MV-4-11 (cell line): ENCODE results near the gene PPP4C.

Experiments
- DNase-seq: peaks from one replicate; lab custom pipeline; 2025; lab: John Stamatoyannopoulos, UW

PPP4C gene

GRCh38 chr16:30054959-30055553 lies 20.7 kb upstream of the PPP4C start:
- DNase-seq, result peak; percentile 18

DNA sequence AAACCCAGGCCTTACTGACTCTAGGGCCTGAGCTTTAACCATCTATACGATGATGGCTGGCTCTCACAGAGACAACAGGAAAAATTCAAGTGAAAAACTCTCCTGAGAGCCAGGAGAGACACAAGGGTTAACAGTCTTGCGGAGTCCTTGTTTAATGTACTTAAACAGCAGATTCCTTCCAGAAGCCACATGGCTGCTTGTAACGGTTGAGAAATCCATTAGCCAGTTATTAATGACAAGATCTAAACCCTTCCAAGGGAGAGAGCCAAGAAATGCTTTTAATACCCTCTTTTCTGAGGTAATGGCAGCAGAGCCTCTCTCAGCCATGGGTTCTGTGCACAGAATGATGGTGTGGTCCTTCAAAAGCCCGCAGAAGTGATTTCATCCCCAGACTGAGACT lies 15.4 kb upstream of the PPP4C start:
- no peak for DNase-seq

- DNase-seq, result no peak
Observed at GRCh38 chr16:30060836-30061554, 14.8 kb upstream of the PPP4C start.

DNA sequence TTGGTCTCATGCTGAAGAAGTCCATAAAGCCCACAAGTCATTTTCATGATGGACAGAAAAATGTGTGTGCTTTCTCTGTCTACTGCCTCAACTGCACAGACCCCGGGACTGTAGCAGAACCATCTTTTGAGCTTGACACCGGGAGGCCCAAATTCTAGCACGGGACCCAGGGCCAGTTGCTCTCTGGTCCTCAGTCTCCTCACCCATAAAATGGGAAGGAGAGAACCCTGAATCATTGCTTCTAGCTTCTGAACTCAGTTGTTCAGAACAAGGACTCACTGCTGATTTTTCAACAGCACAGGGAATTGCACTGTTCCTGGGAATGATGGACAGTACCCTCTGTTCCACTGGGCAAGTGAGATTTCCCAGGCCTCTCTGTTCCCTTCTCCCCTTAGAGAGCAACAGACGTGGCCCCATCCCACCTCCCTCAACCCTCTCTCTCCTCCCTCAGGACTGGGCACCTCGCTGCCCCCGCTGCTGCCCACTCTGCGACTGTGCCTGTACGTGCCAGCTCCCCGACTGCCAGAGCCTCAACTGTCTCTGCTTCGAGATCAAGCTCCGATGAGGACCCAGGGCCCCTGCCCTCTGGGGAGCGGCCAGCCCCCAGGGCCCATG lies 12.4 kb upstream of the PPP4C start:
- DNase-seq, result no peak

DNA sequence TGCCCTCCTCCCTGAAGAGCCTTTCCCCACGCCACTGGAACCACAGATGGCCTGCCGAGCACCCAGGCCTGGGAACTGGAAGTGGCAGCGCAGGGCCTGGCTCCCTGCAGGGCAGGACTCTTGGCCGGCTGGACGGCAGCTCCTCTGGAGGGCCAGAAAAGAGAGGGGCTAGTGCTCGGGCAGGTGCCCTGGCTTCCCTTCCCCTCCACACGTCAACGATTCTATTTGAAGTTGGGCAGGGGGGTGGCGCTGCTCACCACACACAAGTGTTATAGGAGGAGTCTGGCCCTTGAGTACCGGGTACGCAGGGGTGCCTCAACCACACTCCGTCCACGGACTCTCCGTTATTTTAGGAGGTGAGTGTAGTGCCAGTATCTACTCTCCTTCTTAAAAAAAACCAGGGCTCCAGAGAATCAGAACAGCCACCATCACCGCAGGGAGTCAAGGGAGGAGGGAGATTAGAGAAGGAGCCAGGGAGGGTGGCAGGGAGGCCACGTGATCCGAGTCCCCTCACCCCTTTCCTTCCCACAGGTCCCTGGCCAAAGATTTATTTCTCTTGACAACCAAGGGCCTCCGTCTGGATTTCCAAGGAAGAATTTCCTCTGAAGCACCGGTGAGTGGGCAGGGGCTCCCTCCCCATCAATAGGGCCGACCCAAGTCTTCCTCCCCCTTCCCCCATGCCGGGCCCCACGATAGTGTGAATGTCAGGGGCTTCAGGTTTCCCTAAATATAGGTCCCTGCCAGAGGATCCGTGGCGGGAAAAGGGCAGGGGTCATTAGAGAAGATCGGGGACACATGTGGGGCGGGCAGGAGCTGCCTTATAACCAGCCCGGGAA lies 11.7 kb upstream of the PPP4C start:
- DNase-seq, result peak; percentile 81

GRCh38 chr16:30064729-30065101 lies 11.1 kb upstream of the PPP4C start:
- DNase-seq, result no peak

DNA sequence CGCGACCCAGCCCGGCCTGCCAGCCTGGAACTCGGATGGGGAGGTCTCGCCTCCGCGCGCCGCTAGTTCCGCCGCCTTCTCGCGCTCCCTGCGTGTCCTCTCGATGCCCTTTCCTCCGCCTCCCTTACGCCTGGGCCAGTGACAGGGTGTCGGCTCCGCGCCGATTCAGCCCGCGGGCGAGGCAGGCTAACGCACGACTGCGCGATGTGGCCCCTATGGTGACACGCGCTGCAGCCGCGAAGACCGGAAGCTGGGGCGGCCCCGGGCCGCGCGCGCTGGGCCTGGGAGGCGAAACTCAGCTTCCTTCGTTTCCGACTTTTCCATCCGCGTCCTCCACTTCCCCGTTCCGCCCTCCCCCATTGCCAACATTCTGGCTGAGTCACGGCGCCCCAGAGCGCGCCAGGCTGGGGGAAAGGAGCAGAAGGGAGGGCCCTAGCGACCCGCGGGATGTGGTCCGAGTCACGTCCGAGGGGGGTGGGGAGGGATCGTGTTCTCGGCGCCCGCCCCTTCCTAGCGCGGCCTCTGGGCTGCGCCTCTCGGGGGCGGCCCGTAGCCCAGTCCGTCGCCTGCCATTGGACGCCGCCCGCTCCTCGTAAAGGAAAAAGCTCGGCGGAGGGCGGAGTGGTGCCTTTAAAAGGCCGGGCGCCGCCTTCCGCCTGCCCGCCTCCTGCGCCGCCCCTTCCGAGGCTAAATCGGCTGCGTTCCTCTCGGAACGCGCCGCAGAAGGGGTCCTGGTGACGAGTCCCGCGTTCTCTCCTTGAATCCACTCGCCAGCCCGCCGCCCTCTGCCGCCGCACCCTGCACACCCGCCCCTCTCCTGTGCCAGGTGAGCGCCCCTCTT lies 10.5 kb upstream of the PPP4C start, which contains the start of gene ALDOA:
Gene ALDOA, plus strand, starts transcription at position 659 of the 841 bp plus-strand sequence. CDS start 1,138 bp downstream, outside the sequence.
- peak; percentile 98 for DNase-seq

- DNase-seq, result peak; percentile 48
Observed at GRCh38 chr16:30065943-30066760, 9.6 kb upstream of the PPP4C start.

DNA sequence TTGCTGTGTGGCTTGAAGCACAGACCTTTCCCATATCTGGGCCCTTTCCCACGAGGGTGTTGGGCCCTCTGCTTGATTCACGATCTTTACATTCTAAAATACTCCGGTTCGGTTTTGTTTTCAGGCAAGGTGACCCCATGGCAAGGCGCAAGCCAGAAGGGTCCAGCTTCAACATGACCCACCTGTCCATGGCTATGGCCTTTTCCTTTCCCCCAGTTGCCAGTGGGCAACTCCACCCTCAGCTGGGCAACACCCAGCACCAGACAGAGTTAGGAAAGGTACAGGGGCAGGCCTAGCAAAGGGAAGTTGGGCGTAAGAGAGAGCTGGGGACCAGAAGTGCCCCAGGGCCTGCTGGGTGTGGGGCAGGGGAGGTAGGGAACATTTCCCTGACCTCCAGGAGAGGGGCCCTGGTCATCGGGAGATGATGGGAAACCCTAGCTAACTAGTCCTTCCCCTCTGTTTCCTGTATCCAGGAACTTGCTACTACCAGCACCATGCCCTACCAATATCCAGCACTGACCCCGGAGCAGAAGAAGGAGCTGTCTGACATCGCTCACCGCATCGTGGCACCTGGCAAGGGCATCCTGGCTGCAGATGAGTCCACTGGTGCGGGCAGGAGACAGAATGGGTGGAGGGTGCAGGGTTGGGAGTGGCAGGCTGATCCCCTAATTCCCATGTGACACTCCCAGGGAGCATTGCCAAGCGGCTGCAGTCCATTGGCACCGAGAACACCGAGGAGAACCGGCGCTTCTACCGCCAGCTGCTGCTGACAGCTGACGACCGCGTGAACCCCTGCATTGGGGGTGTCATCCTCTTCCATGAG lies 8.8 kb upstream of the PPP4C start:
- no peak for DNase-seq

- no peak for DNase-seq
Observed at GRCh38 chr16:30067584-30067916, 8.2 kb upstream of the PPP4C start.

- no peak for DNase-seq
Observed at GRCh38 chr16:30068333-30068732, 7.5 kb upstream of the PPP4C start.

- DNase-seq, result peak; percentile 25
Observed at GRCh38 chr16:30068750-30069610, 6.8 kb upstream of the PPP4C start.

DNA sequence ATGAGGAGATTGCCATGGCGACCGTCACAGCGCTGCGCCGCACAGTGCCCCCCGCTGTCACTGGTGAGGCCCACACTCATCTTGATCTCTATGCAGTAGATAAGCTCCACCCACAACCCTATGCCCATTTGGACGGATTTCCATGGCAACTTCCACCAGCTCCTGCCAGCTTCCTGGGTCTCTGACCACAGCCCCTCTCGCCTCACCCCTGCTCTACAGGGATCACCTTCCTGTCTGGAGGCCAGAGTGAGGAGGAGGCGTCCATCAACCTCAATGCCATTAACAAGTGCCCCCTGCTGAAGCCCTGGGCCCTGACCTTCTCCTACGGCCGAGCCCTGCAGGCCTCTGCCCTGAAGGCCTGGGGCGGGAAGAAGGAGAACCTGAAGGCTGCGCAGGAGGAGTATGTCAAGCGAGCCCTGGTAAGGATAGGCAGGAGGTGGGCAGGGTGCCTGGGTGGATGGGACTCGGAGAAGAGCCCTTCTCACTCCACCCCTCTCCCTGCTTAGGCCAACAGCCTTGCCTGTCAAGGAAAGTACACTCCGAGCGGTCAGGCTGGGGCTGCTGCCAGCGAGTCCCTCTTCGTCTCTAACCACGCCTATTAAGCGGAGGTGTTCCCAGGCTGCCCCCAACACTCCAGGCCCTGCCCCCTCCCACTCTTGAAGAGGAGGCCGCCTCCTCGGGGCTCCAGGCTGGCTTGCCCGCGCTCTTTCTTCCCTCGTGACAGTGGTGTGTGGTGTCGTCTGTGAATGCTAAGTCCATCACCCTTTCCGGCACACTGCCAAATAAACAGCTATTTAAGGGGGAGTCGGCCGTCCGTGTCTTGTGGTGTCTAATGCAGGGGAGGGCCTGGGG lies 6.0 kb upstream of the PPP4C start:
- no peak for DNase-seq

DNA sequence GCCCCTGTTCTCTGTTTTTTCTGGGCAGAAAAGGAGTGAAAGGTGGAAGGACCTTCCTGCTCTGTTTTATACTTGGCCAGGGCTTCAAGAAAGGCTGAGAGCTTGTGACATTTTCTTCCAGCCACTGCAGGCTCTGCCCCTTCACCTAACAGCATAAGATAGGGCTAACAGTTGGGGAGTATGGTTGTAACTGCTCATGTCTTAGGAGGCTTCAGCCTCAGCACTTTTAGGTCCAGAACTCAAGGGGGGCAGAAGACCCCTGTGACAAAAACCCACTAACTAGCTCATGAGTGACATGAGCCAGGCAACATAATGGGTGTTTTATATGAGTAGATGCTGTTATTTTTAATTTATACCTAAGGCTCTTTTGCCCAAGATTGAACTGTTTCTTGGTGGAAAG lies 5.3 kb upstream of the PPP4C start:
- DNase-seq, result no peak

DNA sequence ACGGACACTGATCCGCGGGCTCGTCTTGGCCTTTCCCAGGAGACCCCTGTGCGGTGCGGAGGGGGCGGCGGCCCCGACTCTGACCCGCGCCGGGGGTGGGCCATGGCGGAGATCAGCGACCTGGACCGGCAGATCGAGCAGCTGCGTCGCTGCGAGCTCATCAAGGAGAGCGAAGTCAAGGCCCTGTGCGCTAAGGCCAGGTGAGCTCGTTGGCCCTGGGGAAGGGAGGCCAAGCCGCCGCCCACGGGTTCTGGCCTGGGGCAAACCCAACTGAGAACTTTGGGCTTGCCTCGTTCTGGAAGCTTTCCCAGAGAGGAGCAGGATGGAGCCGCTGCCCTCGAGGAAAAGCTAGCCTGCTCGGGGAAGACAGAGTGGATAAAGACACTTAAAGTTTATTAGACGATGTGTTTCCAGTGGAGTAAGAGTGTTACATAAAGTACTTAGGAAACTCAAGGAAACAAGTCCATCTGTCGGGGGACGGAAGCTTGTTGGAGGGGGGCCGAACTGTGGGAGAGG lies 540 bp downstream of the PPP4C start:
- no peak for DNase-seq

GRCh38 chr16:30077656-30078055 lies 1.9 kb downstream of the PPP4C start:
- no peak for DNase-seq

- DNase-seq, result no peak
Observed at GRCh38 chr16:30078744-30079143, 3.0 kb downstream of the PPP4C start.

DNA sequence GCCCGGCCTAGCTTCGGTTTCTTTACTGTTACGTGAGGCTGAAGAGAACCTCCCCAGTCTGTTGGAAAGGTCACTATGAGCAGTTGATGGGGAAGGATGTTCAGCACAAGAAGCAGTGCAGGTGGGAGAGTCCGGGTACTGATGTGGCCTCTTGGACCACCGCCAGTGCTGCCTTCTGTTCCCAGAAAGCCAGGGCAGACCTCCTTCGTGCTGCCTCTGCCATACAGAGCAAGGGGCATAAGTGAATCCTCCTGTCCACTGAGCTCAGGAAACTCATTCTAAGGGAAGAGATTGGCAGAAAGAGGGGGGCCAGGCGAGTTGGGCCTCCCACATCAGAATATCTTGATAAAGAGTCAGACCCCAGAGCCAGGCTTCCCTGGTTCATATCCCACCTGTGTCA lies 3.7 kb downstream of the PPP4C start:
- no peak for DNase-seq
